Liver (tissue), 9 donors: ENCODE results near the gene CLGN. TPM values are rescaled to one million over a fixed set of nuclear protein-coding genes. Genes with fewer than 3 reads are reported as not detected.

ENCODE experiments used
- DNase-seq: peaks from one replicate; pipeline ENCODE4 v3.0.0-alpha.2; 2017; ENCODE audit warnings: low spot score
- H3K27ac ChIP-seq, 2 donors: one replicate each; pipeline ENCODE4 v1.7.0; 2013; ENCODE audit warnings: inconsistent platforms in 2 of 2, low read length in 2 of 2, control low read depth in 1 of 2, low read depth in 1 of 2, mild to moderate bottlenecking in 1 of 2
- H3K27me3 ChIP-seq, 4 donors: one replicate each; pipeline versions ENCODE4 v1.6.1 to v1.7.0; 2013; ENCODE audit warnings: low read length in 3 of 4, inconsistent platforms in 1 of 4, mild to moderate bottlenecking in 1 of 4, moderate library complexity in 1 of 4; ENCODE audit not compliant: control insufficient read depth in 4 of 4, insufficient read depth in 4 of 4
- H3K36me3 ChIP-seq, 4 donors: one replicate each; pipeline versions ENCODE4 v1.6.1 to v1.7.0; 2013; ENCODE audit warnings: low read length in 3 of 4, mild to moderate bottlenecking in 3 of 4, low read depth in 1 of 4, moderate library complexity in 1 of 4; ENCODE audit not compliant: control insufficient read depth in 4 of 4, insufficient read depth in 3 of 4
- H3K4me1 ChIP-seq, 4 donors: one replicate each; pipeline versions ENCODE4 v1.6.1 to v1.7.0; 2013; ENCODE audit warnings: low read length in 3 of 4, mild to moderate bottlenecking in 3 of 4, moderate library complexity in 1 of 4; ENCODE audit not compliant: control insufficient read depth in 4 of 4, insufficient read depth in 4 of 4
- H3K4me3 ChIP-seq, 3 donors: one replicate each; pipeline versions ENCODE4 v1.6.1 to v1.7.0; 2013; ENCODE audit warnings: low read length in 3 of 3, control low read depth in 1 of 3, low read depth in 1 of 3, mild to moderate bottlenecking in 1 of 3
- H3K9ac ChIP-seq, 2 donors: one replicate each; pipeline ENCODE4 v1.7.0; 2013; ENCODE audit warnings: low read length in 2 of 2, mild to moderate bottlenecking in 2 of 2, moderate library complexity in 2 of 2, control low read depth in 1 of 2, low read depth in 1 of 2
- H3K9me3 ChIP-seq, 4 donors: one replicate each; pipeline versions ENCODE4 v1.6.1 to v1.7.0; 2013; ENCODE audit warnings: low read length in 3 of 4; ENCODE audit not compliant: control insufficient read depth in 4 of 4
- CTCF ChIP-seq: fragments of 150-350 bp; IDR thresholded peaks from 2 replicates; pipeline ENCODE4 v1.5.1; 2017; ENCODE audit warnings: improper control_type of control experiment, low read depth, low read length; ENCODE audit not compliant: missing input control
- EGR1 ChIP-seq, 2 donors: IDR thresholded peaks; 2 replicates each; pipeline ENCODE4 v1.6.1; 2016 to 2018; ENCODE audit warnings: antibody characterized with exemption in 2 of 2, low read depth in 2 of 2
- FOXA1 ChIP-seq: IDR thresholded peaks from 2 replicates; pipeline ENCODE4 v1.6.1; 2016; ENCODE audit warnings: antibody characterized with exemption
- FOXA2 ChIP-seq: IDR thresholded peaks from 2 replicates; pipeline ENCODE4 v1.6.1; 2016; ENCODE audit warnings: antibody characterized with exemption
- GABPA ChIP-seq, 2 donors: IDR thresholded peaks in 1 of 2; conservative IDR thresholded peaks in 1 of 2; 2 replicates each; pipeline ENCODE4 v1.6.1; 2016; ENCODE audit warnings: antibody characterized with exemption in 2 of 2, mild to moderate bottlenecking in 1 of 2, moderate library complexity in 1 of 2
- HNF4A ChIP-seq, 2 donors: conservative IDR thresholded peaks; 2 replicates each; pipeline ENCODE4 v1.6.1; 2016; ENCODE audit warnings: antibody characterized with exemption in 2 of 2, mild to moderate bottlenecking in 2 of 2
- HNF4G ChIP-seq: IDR thresholded peaks from 2 replicates; pipeline ENCODE4 v1.6.1; 2016; ENCODE audit warnings: antibody characterized with exemption
- JUND ChIP-seq, 2 donors: IDR thresholded peaks; 2 replicates each; pipeline ENCODE4 v1.6.1; 2016; ENCODE audit warnings: antibody characterized with exemption in 2 of 2
- MAX ChIP-seq: IDR thresholded peaks from 2 replicates; pipeline ENCODE4 v1.6.1; 2016; ENCODE audit warnings: antibody characterized with exemption
- NR2F2 ChIP-seq: IDR thresholded peaks from 2 replicates; pipeline ENCODE4 v1.6.1; 2016; ENCODE audit warnings: antibody characterized with exemption
- RAD21 ChIP-seq, 2 donors: IDR thresholded peaks; 2 replicates each; pipeline ENCODE4 v1.6.1; 2016; ENCODE audit warnings: antibody characterized with exemption in 2 of 2, mild to moderate bottlenecking in 2 of 2
- REST ChIP-seq: IDR thresholded peaks from 2 replicates; pipeline ENCODE4 v1.6.1; 2016; ENCODE audit warnings: antibody characterized with exemption, mild to moderate bottlenecking
- RXRA ChIP-seq, 2 donors: IDR thresholded peaks; 2 replicates each; pipeline ENCODE4 v1.6.1; 2017 to 2018; ENCODE audit warnings: antibody characterized with exemption in 2 of 2, mild to moderate bottlenecking in 1 of 2
- SP1 ChIP-seq: IDR thresholded peaks from 2 replicates; pipeline ENCODE4 v1.6.1; 2018; ENCODE audit warnings: antibody characterized with exemption, mild to moderate bottlenecking
- TAF1 ChIP-seq: conservative IDR thresholded peaks from 2 replicates; pipeline ENCODE4 v1.6.1; 2016; ENCODE audit warnings: antibody characterized with exemption, mild to moderate bottlenecking
- YY1 ChIP-seq: IDR thresholded peaks from 2 replicates; pipeline ENCODE4 v1.6.1; 2016; ENCODE audit warnings: antibody characterized with exemption, mild to moderate bottlenecking
- ZBTB33 ChIP-seq: IDR thresholded peaks from 2 replicates; pipeline ENCODE4 v1.6.1; 2016; ENCODE audit warnings: antibody characterized with exemption
- WGBS: extraction: QIAGEN DNeasy Blood & Tissue Kit; methylation state at CpG from one replicate; pipeline ENCODE4 v1.1.7; 2013; 5-methylcytosine and 5-hydroxymethylcytosine counted together
- polyA plus RNA-seq, 2 donors: library from polyadenylated mRNA; stranded (reverse) in 1 of 2; unstranded in 1 of 2; fragments of 200-250 nt in 1 of 2; fragments of >200 nt in 1 of 2; fragmentation: Nextera tagmentation in 1 of 2; extraction: Ambion mirVana in 1 of 2; gene quantifications; one replicate each; pipeline versions ENCODE4 v1.2.1 to v1.2.3, GENCODE V29; 2013 to 2015
- total RNA-seq, 2 donors: library from RNA; depleted of rRNA; stranded (reverse); fragments of >200 nt; gene quantifications; one replicate each; pipeline ENCODE4 v1.2.3, GENCODE V29; 2014
- TF ChIP-seq, protein P1 (sequence below): IDR thresholded peaks from 2 replicates; pipeline ENCODE4 v1.6.1; 2016; ENCODE audit warnings: antibody characterized with exemption
- donor health status: healthy.
- donor health status: healthy.
- donor health status: healthy.
- donor health status: healthy.
- donor health status: healthy.

The CLGN gene
- total and polyA plus RNA-seq, 4 donors: 1.0 to 8.2 (median 5.0) TPM

DNA sequence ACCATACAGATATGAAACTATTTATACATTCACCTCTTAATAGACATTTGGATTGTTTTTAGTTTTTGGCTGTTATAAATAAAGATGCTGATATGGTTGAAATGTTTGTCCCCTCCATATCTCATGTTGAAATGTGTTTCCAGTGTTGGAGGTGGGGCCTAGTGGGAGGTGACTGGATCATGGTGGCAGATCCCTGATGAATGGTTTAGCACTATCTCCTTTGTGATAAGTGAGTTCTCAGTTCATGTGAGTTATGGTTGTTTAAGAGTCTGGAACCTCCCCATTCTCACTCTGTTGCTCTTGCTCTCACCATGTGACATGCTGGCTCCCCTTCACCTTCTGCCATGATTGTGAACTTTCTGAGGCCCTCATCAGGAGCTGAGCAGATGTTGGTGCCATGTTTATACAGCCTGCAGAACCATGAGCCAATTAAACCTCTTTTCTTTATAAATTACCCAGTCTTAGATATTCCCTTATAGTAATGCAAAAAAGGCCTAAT, 12.2 kb upstream of the CLGN start:
- peaks cover 0 to 5% (median 0%) of the 10 kb centered on the region in 4 donors for H3K27me3 ChIP-seq
- no peak for DNase-seq
- no peaks in the 10 kb centered on the region for H3K36me3 ChIP-seq
- no peak overlapping the region for H3K27ac ChIP-seq
- no peaks in the 10 kb centered on the region for H3K9me3 ChIP-seq
- no peaks in the 10 kb centered on the region for H3K4me1 ChIP-seq
- no peak overlapping the region for H3K9ac ChIP-seq
- H3K4me3 ChIP-seq: no peak overlapping the region
- no peak for TF ChIP-seq NR2F2
- TF ChIP-seq MAX: no peak
- no peak for TF ChIP-seq EGR1 (IDR thresholded peaks at IDR 0.05; ENCODE audit: low read depth in 2 of 2)

GRCh38 chr4:140427919-140428471, 547 bp upstream of the CLGN start:
- TF ChIP-seq RXRA (IDR thresholded peaks at IDR 0.05) (peak; percentile 24 to 30), SP1 (peak; percentile 46), FOXA1 (peak; percentile 49), HNF4G (no peak), MAX (no peak), HNF4A (conservative IDR thresholded peaks at IDR 0.05) (no peak), CTCF (no peak), RAD21 (IDR thresholded peaks at IDR 0.05) (no peak), GABPA (IDR thresholded peaks at IDR 0.05 in 1 of 2, conservative IDR thresholded peaks at IDR 0.05 in 1 of 2) (no peak), NR2F2 (no peak), JUND (IDR thresholded peaks at IDR 0.05) (no peak), EGR1 (IDR thresholded peaks at IDR 0.05; ENCODE audit: low read depth in 2 of 2) (no peak), ZBTB33 (no peak), TAF1 (no peak), FOXA2 (peak; percentile 73), REST (no peak), YY1 (no peak)
- TF ChIP-seq, protein P1, sequence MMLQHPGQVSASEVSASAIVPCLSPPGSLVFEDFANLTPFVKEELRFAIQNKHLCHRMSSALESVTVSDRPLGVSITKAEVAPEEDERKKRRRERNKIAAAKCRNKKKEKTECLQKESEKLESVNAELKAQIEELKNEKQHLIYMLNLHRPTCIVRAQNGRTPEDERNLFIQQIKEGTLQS: peak; percentile 71
- WGBS: 20% methylated on average over 7 of the region's 7 CpGs
- no peaks in the 10 kb centered on the region for H3K9me3 ChIP-seq
- H3K36me3 ChIP-seq: no peaks in the 10 kb centered on the region
- DNase-seq: no peak
- peaks cover 0 to 17% (median 11%) of the 10 kb centered on the region in 4 donors for H3K4me1 ChIP-seq
- H3K27me3 ChIP-seq: no peaks in the 10 kb centered on the region
- H3K27ac ChIP-seq: peak overlapping the region in 1 of 2 donors; percentile 40
- peak overlapping the region; percentile 44 to 77 (median 56) for H3K4me3 ChIP-seq
- peak overlapping the region in 1 of 2 donors; percentile 9 for H3K9ac ChIP-seq
